HepG2 (cell line): ENCODE measurements around the gene DCAKD. TPM values are rescaled to one million over a fixed set of nuclear protein-coding genes. Genes with fewer than 3 reads are reported as not detected.

Experiments
- CEBPB ChIP-seq: IDR thresholded peaks from 2 replicates; pipeline ENCODE4 v1.6.1; 2011; ENCODE audit warnings: low read depth, low read length, improper control_type of control experiment, borderline replicate concordance
- DDIT3 ChIP-seq: sonication (generic); formaldehyde crosslinking; IDR thresholded peaks from 2 replicates; pipeline ENCODE4 v1.4.0; 2020; ENCODE audit warnings: mild to moderate bottlenecking, missing genetic modification reagents
- FUBP1 ChIP-seq: sonication (generic); formaldehyde crosslinking; IDR thresholded peaks from 2 replicates; pipeline ENCODE4 v1.5.1; 2020; ENCODE audit warnings: missing genetic modification reagents, mild to moderate bottlenecking, borderline replicate concordance
- MATR3 ChIP-seq: sonication (generic); formaldehyde crosslinking; IDR thresholded peaks from 2 replicates; pipeline ENCODE4 v1.4.0; 2020; ENCODE audit warnings: missing genetic modification reagents
- MXD4 ChIP-seq: IDR thresholded peaks from 2 replicates; pipeline ENCODE4 v1.6.1; 2016; ENCODE audit warnings: mild to moderate bottlenecking, missing biosample characterization, missing genetic modification reagents
- REPIN1 ChIP-seq: sonication (generic); formaldehyde crosslinking; IDR thresholded peaks from 2 replicates; pipeline ENCODE4 v1.8.0; 2022; ENCODE audit warnings: missing genetic modification reagents, low read depth, mild to moderate bottlenecking, borderline replicate concordance
- SMARCC2 ChIP-seq: fragments of 450-650 bp; IDR thresholded peaks from 2 replicates; pipeline ENCODE4 v1.6.1; 2017; ENCODE audit warnings: antibody characterized with exemption, mild to moderate bottlenecking
- TCF12 ChIP-seq, 2 experiments: fragments of 450-650 bp in 1 of 2; sonication (generic) in 1 of 2; formaldehyde crosslinking in 1 of 2; IDR thresholded peaks; 2 replicates each; pipeline versions ENCODE4 v1.6.1 to v1.8.0; 2017 to 2022; ENCODE audit warnings: antibody characterized with exemption in 1 of 2, mild to moderate bottlenecking in 1 of 2, missing genetic modification reagents in 1 of 2, moderate library complexity in 1 of 2
- THAP9 ChIP-seq: sonication (generic); formaldehyde crosslinking; IDR thresholded peaks from 2 replicates; pipeline ENCODE4; 2020; ENCODE audit warnings: missing genetic modification reagents, mild to moderate bottlenecking, borderline replicate concordance
- THRA ChIP-seq: sonication (generic); formaldehyde crosslinking; IDR thresholded peaks from 2 replicates; pipeline ENCODE4 v1.4.0; 2020; ENCODE audit warnings: missing genetic modification reagents, borderline replicate concordance
- ZBTB4 ChIP-seq: sonication (generic); formaldehyde crosslinking; IDR thresholded peaks from 2 replicates; pipeline ENCODE4 v1.4.0; 2020; ENCODE audit warnings: missing genetic modification reagents, mild to moderate bottlenecking, borderline replicate concordance
- ZMYM2 ChIP-seq: sonication (generic); formaldehyde crosslinking; IDR thresholded peaks from 2 replicates; pipeline ENCODE4 v1.8.0; 2022; ENCODE audit warnings: mild to moderate bottlenecking, missing genetic modification reagents
- ZNF101 ChIP-seq: sonication (generic); formaldehyde crosslinking; IDR thresholded peaks from 2 replicates; pipeline ENCODE4 v1.4.0; 2020; ENCODE audit warnings: mild to moderate bottlenecking, low read depth, missing genetic modification reagents, borderline replicate concordance
- ZNF234 ChIP-seq: sonication (generic); formaldehyde crosslinking; conservative IDR thresholded peaks from 2 replicates; pipeline ENCODE4 v1.5.1; 2020; ENCODE audit warnings: mild to moderate bottlenecking, missing genetic modification reagents
- ZNF446 ChIP-seq: sonication (generic); formaldehyde crosslinking; IDR thresholded peaks from 2 replicates; pipeline ENCODE4 v1.5.0; 2020; ENCODE audit warnings: mild to moderate bottlenecking, missing genetic modification reagents
- ZNF580 ChIP-seq: IDR thresholded peaks from 2 replicates; pipeline ENCODE4 v1.6.1; 2016; ENCODE audit warnings: low read depth, borderline replicate concordance
- ZNF605 ChIP-seq: sonication (generic); formaldehyde crosslinking; IDR thresholded peaks from 2 replicates; pipeline ENCODE4 v1.8.0; 2022; ENCODE audit warnings: mild to moderate bottlenecking, missing genetic modification reagents
- ZNF709 ChIP-seq: sonication (generic); formaldehyde crosslinking; IDR thresholded peaks from 2 replicates; pipeline ENCODE4 v1.5.0; 2020; ENCODE audit warnings: mild to moderate bottlenecking, missing genetic modification reagents
- ZNF816 ChIP-seq: sonication (generic); formaldehyde crosslinking; IDR thresholded peaks from 2 replicates; pipeline ENCODE4 v1.8.0; 2022; ENCODE audit warnings: missing genetic modification reagents, mild to moderate bottlenecking, borderline replicate concordance
- ZNF841 ChIP-seq: sonication (generic); formaldehyde crosslinking; IDR thresholded peaks from 2 replicates; pipeline ENCODE4 v1.8.1; 2023; ENCODE audit warnings: missing genetic modification reagents, borderline replicate concordance
- polyA plus RNA-seq, 8 experiments: library from polyadenylated mRNA; depleted of rRNA in 3 of 8; stranded (reverse) in 7 of 8; unstranded in 1 of 8; fragments of >200 nt; fragmentation: Illumina TruSeq in 4 of 8; extraction: Trizol in 4 of 8; gene quantifications; 2 replicates each; pipeline versions ENCODE4 v1.2.1 to v1.2.3, GENCODE V29; 2011 to 2016; ENCODE audit warnings: low read depth in 4 of 8, missing spikeins in 1 of 8, mixed read lengths in 1 of 8; ENCODE audit not compliant: insufficient read depth in 1 of 8
- total RNA-seq, 5 experiments: library from RNA; depleted of rRNA; stranded (reverse); fragments of >200 nt; fragmentation: Illumina TruSeq; extraction: Trizol; gene quantifications; 2 replicates each; pipeline ENCODE4 v1.2.3, GENCODE V29; 2016; ENCODE audit warnings: low read depth in 1 of 5

The DCAKD gene
- total and polyA plus RNA-seq, 2 of the 13 experiments (the other 11 are each of a cell fraction or from before 2014, with no cell fraction given), result 25.9 to 29.2 TPM

GRCh38 chr17:45060382-45060796 lies 9.0 kb upstream of the DCAKD start (continued):
- peak; percentile 90; the same call in 1 of the 2 replicates for TF ChIP-seq ZNF816
- no peak for TF ChIP-seq TCF12 (IDR thresholded peaks at IDR 0.05)
- no peak for TF ChIP-seq TCF12 (CRISPR knock-in tag; IDR thresholded peaks at IDR 0.05)
- TF ChIP-seq ZNF101, result no peak
- TF ChIP-seq FUBP1 (CRISPR knock-in tag), result no peak
- TF ChIP-seq ZNF234, result no peak
- no peak for TF ChIP-seq ZNF580
- TF ChIP-seq REPIN1 (CRISPR knock-in tag), result no peak
- no peak for TF ChIP-seq THRA (CRISPR knock-in tag)
- no peak for TF ChIP-seq CEBPB
- TF ChIP-seq ZNF605, result no peak
- peak; percentile 42; the same call in 1 of the 2 replicates for TF ChIP-seq ZNF446
- TF ChIP-seq SMARCC2, result no peak
- TF ChIP-seq ZNF709 (CRISPR knock-in tag), result no peak
- no peak for TF ChIP-seq MATR3 (CRISPR knock-in tag)
- TF ChIP-seq ZMYM2 (CRISPR knock-in tag), result no peak
- TF ChIP-seq MXD4 (CRISPR knock-in tag), result no peak
- no peak for TF ChIP-seq ZBTB4 (CRISPR knock-in tag)
- no peak for TF ChIP-seq THAP9 (CRISPR knock-in tag)
- no peak for TF ChIP-seq DDIT3 (CRISPR knock-in tag)
- TF ChIP-seq ZNF841 (CRISPR knock-in tag), result no peak
